GM21390 (cell line): ENCODE data around the gene SLC6A13.

Experiments used
- ATAC-seq: cut with Tn5 transposase; IDR thresholded peaks from one replicate; pipeline ENCODE4 v1.9.1; 2021; ENCODE audit not compliant: unreplicated experiment

The SLC6A13 gene

GRCh38 chr12:179885-180284 lies 82.8 kb downstream of the SLC6A13 start:
- no peak for ATAC-seq

- ATAC-seq = no peak
Measured at GRCh38 chr12:179131-179884, 83.3 kb downstream of the SLC6A13 start.

GRCh38 chr12:178829-179109 lies 83.9 kb downstream of the SLC6A13 start:
- no peak for ATAC-seq

GRCh38 chr12:177980-178828 lies 84.4 kb downstream of the SLC6A13 start:
- ATAC-seq = no peak

- no peak for ATAC-seq
Measured at GRCh38 chr12:177336-177979, 85.2 kb downstream of the SLC6A13 start.

GRCh38 chr12:176321-177181 lies 86.1 kb downstream of the SLC6A13 start:
- ATAC-seq = no peak

GRCh38 chr12:175759-176158 lies 86.9 kb downstream of the SLC6A13 start:
- ATAC-seq = no peak

- no peak for ATAC-seq
Measured at GRCh38 chr12:175250-175649, 87.4 kb downstream of the SLC6A13 start.

GRCh38 chr12:174596-174995 lies 88.0 kb downstream of the SLC6A13 start:
- no peak for ATAC-seq

- no peak for ATAC-seq
Measured at GRCh38 chr12:174124-174523, 88.5 kb downstream of the SLC6A13 start.

GRCh38 chr12:172732-173161 lies 89.9 kb downstream of the SLC6A13 start:
- ATAC-seq = no peak

GRCh38 chr12:171743-172676 lies 90.6 kb downstream of the SLC6A13 start:
- no peak for ATAC-seq

GRCh38 chr12:171276-171675 lies 91.4 kb downstream of the SLC6A13 start:
- no peak for ATAC-seq
